ENCODE results near the gene LRRC10.

GRCh38 chr12:69645031-69645430 lies 34.3 kb upstream of the LRRC10 start:
- no peak for TF ChIP-seq CTCF (IDR thresholded peaks at IDR 0.05; ENCODE audit: low read length)
- TF ChIP-seq EZH2 (IDR thresholded peaks at IDR 0.05; ENCODE audit: borderline replicate concordance, low read length): no peak

Data from OCI-LY1 (cell line).